Left renal cortex interstitium (tissue), 4 donors: Measurements from ENCODE around the gene LCT. TPM values are rescaled to one million over a fixed set of nuclear protein-coding genes. Genes with fewer than 3 reads are reported as not detected.
"Not testable (repeated sequence)": the region's sequence is repeated elsewhere in the genome, so short reads cannot be mapped to it uniquely, and the experiment has no call there.

Experiments
- DNase-seq, 4 donors: peaks; one replicate each; pipeline ENCODE4 v3.0.0-alpha.2; 2013; ENCODE audit warnings: low read depth in 4 of 4, low spot score in 2 of 4, missing footprints in 1 of 4
- polyA plus RNA-seq, 4 donors: library from polyadenylated mRNA; unstranded; fragments of 120-200 nt; gene quantifications; one replicate each; pipeline ENCODE4 v1.2.1, GENCODE V29; 2013; ENCODE audit not compliant: insufficient read length in 4 of 4

Gene LCT
- under 1 TPM in 2 of 4 donors, not detected in 2; 0.03 to 0.05 TPM for polyA plus RNA-seq

DNA sequence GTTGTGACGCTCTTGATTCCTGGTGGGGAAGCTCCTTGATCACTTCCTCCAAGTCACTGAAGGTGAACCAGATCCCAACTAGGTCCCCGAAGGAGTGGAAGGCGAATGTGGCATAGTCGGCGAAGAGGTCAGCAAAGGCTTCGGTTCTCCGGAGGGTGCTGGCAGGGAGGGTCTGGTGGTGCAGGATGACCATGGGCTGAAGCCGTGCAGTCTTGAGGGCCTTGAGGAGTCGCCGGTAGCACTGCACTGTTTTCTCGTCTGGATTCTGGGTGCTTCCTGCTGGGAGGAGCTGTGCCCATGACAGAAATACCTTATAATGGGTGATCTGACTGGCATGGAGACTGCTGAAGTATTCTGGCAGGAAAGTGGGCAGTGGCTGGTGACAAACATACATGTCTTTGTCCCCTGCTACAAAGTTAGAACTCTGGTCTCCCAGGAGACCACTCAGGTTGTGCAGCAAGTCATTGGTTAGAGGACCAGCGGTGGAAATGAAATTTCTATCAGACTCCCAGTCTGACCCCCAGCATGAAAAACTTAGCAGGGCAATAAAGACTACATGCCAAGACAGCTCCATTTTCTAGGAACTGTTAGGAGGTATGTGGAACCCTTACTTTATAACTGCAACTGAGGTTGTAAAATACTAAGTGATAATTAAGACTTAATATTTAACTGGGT lies at the start of gene LCT:
TSS of gene LCT (minus strand) at position 589 of the 675 bp plus-strand sequence. CDS start at position 574, 15 bp downstream.
- DNase-seq, result no peak

DNA sequence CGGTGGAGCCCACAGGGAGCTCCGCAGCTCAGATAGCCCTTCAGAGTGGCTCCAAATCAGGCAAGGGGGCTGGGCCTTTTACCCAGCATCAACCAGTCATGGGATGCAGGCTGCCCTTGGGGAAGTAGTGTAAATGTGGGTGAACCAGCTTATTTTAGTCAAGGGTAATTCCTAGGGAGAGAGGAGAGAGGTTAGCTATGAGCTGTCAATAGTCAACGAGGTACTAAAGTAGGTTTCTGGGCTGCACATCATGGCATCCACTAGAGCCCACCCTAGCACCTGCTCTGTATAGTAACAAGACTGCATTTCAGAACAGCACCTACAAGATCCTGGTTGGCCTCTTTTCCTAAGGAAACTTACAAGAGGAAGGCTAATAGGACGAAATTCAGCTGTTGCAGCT lies 48.7 kb upstream of the LCT start:
- DNase-seq, result no peak

DNA sequence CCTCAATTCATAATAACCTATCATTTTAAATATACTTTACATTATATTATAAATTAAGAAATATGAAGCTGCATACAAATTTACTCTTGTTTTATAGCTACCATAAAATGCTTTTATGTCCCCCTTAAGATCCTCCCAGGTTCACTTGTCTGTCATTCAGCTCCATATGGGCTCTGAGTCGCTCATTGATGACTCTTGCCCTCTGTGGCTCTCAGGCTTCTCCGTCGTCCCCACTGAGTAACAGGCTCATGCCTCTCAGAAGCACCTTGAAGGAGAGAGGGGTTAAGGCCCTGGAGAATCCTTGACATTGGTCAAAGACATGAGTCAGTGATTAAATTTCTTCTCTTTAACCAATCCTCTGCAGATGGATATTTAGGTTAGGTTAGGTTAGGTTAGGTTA lies 45.4 kb upstream of the LCT start:
- DNase-seq, result no peak

DNA sequence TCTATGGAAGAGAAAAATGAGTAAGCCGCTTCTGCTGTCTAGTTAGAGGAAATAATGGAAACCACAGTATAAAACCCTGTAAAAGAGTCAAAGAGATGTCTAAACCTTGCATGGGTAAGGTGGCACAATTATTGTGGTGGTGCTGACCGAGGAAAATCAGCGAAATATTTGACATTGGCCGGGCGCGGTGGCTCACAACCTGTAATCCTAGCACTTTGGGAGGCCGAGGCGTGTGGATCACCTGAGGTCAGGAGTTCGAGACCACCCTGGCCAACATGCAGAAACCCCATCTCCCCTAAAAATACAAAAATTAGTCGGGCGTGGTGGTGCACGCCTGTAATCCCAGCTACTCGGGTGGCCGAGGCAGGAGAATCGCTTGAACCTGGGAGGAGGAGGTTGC lies 39.8 kb upstream of the LCT start:
- DNase-seq, result not testable (repeated sequence)

DNA sequence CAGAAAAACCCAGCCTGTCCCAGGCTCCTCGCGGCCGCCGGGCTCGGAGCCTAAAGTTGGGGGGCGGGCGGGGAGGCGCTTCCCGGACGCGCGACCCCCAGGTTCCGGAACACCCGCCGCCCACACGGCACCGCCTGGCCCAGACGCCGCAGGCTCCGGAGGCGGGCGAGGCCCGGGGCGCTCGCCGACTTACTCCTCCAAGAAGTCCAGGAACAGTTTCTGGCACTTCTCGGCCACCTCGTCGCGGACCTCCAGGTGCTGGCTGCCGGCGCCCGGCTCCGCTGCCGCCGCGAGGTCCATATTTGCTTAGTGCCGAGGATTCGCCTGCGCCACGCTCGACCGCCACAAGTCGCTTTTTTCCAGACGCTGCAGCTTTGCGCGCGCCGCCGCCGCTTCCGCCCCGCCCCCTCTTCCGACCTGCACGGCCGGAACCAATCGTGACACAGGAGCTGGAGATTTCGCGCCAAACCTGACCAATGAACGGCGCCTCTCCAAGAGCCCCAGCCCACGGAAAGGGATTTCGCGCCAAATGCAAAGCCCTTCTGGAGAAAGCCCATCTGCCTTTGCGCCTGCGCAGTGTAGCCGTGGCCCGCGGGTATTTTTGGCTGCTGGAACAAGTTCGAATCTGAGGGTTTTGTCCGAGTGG lies 39.2 kb upstream of the LCT start, which contains the start of gene MCM6:
TSS of gene MCM6 (minus strand) at position 378 of the 646 bp plus-strand sequence. CDS start at position 300, 78 bp downstream.
- peak; percentile 91 to 98 (median 96) for DNase-seq

DNA sequence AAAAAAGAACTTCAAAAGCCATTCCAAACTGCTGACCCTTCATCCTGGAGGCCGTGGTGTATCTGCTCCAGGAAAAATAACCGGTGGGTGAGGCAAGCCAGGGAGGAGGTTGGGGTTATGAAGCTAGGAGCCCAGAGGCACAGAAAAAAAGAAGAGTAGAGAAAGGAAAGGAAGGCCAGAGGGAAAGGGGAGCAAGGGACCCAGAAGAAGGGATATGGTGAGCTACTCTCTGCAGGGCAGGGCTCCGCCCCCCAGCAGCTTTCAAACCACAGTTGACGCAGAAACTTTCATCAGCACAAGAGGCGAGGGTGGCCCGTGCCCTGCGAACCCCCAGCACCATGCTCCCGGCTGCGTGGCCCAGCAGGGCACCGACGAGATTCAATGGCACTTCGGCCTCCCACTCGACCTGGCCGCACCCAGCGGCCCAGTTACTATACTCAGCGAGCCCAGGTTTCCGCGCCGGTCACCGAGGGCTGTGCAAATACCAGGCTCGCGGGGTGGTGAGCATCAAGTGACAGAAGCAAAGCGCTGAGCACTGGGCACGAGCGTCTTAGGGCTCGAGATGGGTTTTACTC lies 38.6 kb upstream of the LCT start:
- peak; percentile 18 to 40 (median 26) for DNase-seq

DNA sequence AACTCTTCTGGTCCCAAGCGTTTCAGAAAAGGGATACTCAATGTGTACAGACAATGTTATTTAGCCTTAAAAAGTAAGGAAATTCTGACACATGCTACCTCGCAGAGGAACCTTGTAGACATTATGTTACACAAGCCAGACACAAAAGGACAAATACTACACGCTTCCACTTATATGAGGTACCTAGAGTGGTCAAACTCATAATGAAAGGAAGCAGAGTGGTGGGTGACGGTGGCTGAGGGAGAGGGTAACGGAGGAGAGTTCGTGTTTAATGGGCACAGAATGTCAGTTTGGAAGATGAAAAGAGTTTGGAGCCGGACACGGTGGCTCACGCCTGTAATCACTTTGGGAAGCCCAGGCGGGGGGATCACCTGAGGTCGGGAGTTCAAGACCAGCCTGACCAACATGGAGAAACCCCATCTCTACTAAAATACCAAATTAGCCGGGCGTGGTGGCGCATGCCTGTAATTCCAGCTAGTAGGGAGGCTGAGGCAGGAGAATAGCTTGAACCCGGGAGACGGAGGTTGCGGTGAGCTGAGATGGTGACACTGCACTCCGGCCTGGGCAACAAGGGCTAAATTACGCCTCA lies 37.9 kb upstream of the LCT start:
- no peak for DNase-seq

DNA sequence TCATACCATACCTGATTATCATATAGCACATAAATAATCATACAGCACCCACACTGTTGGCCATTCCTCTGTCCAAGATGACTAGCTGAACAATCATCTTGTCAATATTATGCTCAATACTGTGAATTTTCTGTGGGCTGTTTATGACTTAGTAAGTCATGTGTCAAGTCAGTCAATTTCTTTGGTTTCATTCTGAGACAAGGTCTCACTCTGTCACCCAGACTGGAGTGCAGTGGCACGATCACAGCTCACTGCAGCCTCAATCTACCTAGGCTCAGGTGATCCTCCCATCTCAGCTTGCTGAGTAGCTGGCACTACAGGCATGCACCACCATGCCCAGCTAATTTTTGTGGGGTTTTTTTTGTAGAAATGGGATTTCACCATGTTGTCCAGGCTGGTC lies 33.6 kb upstream of the LCT start:
- no peak for DNase-seq

DNA sequence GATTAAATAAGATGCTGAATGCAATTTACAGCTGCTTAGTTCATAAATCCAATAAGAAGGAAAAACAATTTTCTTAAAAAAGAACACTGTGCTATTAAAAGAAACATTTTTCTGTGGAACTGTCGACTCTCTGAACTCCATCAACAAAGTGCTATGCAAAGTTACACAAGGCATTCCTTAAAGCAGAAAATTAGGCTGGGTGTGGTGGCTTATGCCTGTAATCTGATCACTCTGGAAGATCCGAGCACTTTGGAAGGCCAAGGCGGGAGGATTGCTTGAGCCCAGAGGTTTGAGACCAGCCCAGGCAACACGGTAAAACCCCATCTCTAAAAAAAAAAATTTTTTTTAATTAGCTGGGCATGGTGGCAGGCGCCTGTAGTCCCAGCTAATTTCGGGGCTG lies 26.2 kb upstream of the LCT start:
- no peak for DNase-seq

DNA sequence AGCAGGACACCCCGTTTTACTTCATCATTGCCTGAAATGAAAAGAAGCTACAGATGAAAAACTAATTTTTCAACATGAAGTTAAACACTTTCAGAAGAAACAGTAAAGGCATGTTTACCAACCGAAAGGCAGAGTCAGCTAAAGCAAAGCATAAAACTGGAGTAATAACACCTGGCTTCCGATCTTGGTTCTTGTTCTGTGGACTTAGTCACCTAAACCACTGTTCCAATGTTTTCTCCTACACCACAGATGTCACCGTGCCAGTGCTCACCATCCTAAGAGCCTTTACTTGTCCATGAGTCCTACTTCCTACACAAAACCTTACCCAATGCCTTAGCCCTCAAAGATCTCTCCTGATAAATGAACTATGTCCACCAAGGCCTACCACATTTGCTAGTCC lies 25.7 kb upstream of the LCT start:
- no peak for DNase-seq

DNA sequence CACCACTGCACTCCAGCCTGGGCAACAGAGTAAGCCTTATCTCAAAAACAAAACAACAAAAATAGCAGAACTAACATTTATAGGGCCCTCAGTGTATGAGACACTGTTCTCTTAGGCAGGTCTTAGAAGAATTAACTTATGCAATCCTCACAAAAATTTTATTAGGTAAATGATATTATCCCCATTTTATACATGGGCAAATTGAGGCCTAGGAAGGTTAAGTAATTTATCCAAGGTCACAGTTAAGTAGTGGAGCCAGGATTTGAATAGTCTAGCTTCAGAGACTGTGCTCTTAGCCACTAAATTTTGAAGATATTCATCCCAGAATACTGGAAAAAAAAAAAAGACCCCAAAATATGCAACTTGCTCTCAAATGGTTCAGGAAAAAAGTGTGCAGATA lies 16.4 kb upstream of the LCT start:
- DNase-seq, result no peak

DNA sequence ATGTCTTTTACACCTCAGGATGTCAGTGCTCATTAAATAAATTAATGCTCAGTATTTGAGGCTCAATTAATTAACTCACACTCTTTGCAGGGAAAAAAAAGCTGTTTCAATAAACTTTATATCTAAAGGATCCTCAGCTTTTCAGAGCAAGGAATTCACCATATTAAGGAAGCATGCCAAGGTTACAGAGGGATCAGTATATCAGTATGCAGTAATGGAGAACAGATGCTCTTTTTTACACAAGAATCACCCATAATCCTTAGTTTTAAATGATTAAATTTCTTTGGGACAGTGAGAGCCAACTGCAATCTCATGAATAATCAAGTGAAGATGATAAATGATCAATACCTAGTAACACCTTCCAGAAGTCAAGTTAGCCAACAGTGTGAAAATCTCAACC lies 14.9 kb upstream of the LCT start:
- no peak for DNase-seq

DNA sequence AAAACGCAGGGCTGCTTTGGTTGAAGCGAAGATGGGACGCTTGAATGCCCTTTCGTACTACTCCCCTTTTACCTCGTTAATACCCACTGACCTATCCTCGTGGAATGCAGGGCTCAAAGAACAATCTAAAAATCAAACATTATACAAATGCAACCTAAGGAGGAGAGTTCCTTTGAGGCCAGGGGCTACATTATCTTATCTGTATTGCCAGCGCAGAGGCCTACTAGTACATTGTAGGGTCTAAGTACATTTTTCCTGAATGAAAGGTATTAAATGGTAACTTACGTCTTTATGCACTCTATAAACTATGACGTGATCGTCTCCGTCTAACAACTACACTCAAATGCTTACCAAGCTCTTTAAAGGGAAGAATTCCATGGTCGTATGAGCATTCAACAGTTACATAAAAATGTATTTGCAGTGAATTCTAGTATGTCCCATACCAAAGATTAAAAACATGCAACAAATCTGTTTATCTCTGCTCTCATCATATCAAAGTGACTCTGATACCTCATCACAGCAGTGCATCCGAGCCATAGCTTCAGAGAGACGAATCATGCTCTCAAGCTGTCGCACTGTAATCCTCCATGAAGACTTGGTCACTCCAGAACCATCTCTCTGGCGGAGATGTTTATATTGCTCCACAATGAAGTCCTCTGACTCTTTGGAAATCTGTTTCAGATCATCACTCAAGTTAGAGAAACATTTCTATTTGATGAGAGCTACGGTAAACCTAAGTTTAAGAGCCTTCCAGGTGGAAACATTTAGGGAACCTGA lies 14.1 kb upstream of the LCT start:
- no peak for DNase-seq

DNA sequence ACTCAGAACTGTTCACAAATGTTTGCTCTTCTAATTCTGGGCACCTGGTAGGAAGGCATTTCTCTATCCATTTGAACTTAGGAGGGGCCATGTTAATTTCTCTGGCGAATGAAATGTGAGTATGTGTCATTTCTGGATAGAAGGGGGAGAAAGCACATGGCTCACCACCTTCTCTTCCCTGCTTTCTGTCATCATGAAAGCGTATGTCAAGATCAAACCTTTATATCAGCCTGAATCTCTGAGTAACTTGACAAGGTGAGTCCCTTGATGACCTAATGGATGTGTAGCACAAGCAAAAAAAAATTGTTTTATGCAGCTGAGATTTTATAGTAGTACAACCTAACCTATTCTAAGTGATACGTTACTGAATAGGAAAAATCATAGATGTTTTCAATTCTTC lies 12.1 kb upstream of the LCT start:
- DNase-seq, result no peak

DNA sequence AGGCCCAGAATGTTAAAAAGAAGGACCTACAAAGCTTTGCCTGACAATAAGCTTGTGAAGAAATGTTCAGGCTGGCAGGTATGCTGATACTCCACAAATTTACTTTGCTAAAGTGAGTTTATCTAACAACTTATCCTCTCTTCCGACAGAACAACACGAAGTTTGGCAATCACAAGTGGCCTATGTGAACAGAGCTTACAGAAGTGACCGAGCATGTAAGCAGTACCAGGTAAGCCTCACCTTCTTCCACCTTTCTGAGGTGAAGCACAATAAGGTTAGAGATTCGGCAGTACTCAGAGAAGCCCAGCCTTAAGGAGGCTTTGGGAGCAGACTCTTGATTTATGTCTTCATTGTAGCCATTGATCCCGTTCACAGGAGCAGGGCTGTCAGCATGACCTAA lies 9.0 kb upstream of the LCT start:
- DNase-seq, result no peak

DNA sequence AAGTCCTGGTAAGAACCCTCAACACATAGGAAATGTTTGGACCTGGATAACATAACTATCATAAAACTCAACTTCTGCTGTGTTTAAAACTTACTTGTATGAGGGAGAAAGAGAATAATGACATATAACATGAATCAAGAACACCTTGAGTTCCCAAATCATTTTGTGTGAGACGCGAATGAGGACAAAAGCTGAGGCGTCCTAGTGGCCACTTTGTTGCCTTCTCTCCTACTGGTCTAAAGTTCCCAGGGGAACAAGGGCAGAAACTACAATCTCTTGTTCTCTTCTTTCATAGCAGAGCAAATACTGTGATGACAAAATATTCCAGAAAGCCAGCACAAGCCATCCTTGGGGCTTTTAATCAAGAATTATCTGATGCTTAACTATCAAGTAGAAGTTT lies 8.3 kb upstream of the LCT start:
- DNase-seq, result no peak

DNA sequence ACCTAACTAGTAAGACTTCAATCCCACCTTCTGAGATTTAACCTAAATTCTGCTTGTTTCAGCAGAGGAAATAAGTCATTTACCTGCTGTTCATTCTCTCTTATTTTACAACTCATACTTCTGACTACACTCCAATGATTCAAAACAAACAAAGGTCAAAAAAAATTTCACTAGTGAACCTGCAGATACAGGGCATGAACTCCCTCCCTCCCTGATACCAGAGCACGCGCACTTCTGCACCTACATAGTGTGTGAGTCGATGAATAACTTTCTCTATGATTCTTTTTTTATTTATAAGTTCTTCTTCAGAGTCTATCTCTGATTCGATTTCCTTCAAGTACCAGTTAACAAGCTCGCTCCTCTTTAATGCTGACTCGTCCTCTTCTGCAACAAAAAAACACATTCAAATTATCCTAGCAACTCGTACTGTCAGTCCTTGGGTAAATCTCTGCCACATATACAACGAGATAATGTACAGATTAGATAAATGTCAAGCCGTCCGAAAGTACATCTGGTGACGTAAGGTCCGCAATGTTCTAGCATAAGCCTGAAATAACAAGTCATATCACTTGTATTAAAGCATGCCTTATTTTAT lies 7.4 kb upstream of the LCT start:
- DNase-seq, result no peak

DNA sequence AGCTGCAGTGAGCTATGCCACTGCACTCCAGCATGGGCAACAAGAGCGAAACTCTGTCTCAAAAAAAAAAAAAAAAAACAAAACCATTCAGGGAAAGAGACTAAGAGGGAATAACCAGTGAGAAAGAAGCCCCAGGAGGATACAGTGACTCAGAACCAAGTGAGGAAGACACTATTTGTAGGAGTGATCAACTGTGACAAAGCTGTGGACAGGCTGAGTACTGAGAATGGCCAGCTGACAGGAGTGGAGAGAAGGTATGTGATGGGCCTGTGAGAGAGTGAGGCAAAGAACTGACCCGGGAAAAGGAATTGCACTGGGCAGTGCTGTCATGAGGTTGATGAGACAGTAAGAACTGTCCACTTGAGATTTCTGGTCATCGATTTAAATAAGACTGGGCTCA lies 6.7 kb upstream of the LCT start:
- DNase-seq, result no peak

DNA sequence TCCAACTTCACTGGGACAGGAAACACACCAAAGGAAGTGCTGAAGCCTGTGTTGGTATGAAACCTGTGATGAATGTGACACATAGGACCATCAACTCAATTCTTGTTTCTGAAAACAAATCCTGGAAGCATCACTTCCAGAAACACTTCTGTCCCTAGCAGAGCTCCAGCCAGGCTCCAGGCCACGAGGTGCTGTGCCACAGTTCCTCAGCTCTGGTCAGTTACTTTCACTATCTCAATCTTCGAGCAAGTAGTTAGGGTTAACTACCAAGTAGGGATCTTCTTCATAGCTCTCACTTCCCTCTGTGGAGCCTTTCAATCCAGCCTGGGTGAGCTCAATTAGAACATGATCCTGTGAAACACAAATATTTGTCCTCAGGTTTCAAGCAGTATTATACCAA lies 3.6 kb upstream of the LCT start:
- DNase-seq, result no peak

DNA sequence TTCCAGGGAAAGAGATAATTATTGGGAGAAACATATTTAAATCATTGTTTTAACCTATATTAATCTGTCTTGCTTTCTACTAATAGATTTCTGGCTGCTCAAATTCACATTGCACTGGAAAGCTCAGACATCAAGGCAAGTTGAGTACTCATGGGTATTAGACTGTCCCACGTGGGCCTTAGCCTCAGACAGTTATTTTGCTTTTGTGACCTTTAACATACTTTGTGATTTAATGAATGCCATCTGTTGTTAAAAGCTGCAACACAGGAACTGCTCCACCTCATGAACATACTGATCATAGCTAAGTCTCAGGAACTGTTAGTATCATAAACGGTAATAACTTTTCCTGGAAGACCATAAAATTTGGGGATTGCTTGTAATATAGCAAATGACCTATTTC lies 2.7 kb upstream of the LCT start:
- DNase-seq, result no peak

DNA sequence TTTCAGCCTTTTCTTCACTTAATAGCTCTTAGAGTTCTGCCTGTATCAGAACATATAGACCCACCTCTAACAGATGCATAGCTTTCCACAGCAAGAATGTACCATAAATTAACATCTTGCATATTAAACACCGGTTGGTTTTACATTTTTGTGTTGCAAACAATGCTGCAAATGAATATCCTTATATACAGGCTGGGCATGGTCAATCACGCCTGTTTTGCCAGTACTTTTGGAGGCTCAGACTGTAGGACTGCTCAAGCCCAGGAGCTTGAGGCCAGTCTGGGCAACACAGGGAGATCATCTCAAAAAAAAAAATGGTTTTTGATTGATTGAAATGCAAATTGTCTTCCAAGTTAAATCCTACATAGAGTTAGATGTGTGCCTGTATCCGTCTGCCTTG lies 1.5 kb upstream of the LCT start:
- no peak for DNase-seq
